ENCODE measurements around the gene F2RL3.
"Not testable (repeated sequence)": the region's sequence is repeated elsewhere in the genome, so short reads cannot be mapped to it uniquely, and the experiment has no call there.

Gene F2RL3

DNA sequence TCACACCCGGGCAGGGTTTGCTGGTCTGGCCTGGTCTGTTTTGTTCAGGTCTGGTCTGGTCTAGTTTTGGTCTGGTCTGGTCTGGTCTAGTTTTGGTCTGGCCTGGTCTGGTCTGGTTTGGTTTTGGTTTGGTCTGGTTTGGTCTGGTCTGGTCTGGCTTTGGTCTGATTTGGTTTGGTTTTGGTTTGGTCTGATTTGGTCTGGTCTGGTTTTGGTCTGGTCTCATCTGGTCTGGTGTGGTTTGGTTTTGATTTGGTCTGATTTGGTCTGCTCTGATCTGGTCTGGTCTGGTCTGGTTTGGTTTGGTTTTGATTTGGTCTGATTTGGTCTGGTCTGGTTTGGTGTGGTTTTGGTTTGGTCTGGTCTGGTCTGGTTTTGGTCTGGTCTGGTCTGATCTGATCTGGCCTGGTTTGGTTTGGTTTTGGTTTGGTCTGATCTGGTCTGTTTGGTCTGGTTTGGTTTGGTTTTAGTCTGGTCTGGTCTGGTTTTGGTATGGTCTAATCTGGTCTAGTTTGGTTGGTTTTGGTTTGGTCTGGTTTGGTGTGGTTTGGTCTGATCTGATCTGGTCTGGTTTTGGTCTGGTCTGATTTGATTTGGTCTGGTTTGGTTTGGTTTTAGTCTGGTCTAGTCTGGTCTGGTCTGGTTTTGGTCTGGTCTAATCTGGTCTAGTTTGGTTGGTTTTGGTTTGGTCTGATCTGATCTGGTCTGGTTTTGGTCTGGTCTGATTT is 14.4 kb upstream of the F2RL3 start:
- DNase-seq (ENCODE audit: extremely low read depth in 1 of 2, low read depth in 1 of 2), result no peak

DNA sequence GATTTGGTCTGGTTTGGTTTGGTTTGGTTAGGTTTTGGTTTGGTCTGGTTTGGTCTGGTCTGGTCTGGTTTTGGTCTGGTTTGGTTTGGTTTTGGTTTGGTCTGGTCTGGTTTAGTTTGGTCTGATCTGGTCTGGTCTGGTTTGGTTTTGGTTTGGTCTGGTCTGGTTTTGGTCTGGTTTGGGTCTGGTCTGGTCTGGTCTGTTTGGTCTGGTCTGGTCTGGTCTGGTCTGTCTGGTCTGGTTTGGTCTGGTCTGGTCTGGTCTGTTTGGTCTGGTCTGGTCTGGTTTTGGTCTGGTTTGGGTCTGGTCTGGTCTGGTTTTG is 13.9 kb upstream of the F2RL3 start:
- not testable (repeated sequence) for DNase-seq (ENCODE audit: extremely low read depth in 1 of 2, low read depth in 1 of 2)

DNA sequence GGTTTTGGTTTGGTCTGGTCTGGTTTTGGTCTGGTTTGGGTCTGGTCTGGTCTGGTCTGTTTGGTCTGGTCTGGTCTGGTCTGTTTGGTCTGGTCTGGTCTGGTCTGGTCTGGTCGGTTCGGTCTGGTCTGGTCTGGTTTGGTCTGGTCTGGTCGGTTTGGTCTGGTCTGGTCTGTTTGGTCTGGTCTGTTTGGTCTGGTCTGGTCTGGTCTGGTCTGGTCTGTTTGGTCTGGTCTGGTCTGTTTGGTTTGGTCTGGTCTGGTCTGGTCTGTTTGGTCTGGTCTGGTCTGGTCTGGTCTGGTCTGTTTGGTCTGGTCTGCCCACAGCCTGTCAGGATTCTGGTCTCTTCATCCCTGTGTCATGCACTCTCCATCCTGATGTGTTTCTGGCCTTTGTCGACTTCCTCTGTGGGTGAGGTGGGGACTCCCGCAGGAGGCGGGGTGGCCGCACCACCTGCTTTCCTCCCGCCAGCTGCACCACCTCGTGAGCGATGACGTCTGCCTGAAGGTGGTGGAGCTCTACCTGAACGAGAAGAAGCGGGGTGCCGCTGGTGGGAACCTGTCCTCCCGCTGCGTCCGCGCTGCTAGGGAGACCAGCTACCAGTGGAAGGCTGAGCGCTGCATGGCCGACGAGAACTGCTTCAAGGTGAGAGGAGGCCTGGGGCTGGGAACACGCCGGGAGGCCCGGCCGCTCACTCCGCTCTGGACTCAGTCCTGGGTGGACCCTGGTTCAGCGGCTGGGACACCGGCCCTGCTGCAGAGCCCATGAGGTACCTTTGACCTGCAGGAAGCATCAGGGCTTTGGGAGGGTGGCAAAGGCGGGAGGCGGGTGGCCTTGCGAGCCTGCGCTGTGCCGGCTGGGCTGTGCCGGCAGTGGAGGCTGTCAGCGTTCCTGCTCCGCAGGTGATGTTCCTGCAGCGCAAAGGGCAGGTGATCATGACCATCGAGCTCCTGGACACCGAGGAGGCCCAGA is 12.9 kb upstream of the F2RL3 start:
- DNase-seq (ENCODE audit: extremely low read depth in 1 of 2, low read depth in 1 of 2), result no peak

GRCh38 chr19:16876904-16877361 is 11.9 kb upstream of the F2RL3 start:
- no peak for DNase-seq (ENCODE audit: extremely low read depth in 1 of 2, low read depth in 1 of 2)

DNA sequence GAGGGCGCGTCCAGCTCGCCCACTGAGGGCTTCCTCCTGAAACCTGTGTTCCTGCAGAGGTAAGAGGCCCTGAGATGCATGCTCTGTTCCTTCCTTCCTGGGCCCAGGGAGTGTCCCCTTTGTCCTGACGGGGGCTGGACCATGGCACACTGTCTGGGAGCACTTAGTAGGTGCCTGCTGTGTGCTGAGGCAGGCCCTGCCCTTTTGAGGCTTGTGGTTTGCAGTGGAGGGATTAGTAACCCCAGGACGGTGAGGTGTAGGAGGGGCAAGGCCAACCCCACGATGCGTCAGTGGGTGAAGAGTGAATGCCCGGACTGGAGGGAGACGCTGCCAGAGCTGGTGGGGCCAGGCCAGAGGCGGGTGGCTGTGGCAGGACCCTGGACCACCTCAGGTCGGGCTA is 11.2 kb upstream of the F2RL3 start:
- no peak for DNase-seq (ENCODE audit: extremely low read depth in 1 of 2, low read depth in 1 of 2)

DNA sequence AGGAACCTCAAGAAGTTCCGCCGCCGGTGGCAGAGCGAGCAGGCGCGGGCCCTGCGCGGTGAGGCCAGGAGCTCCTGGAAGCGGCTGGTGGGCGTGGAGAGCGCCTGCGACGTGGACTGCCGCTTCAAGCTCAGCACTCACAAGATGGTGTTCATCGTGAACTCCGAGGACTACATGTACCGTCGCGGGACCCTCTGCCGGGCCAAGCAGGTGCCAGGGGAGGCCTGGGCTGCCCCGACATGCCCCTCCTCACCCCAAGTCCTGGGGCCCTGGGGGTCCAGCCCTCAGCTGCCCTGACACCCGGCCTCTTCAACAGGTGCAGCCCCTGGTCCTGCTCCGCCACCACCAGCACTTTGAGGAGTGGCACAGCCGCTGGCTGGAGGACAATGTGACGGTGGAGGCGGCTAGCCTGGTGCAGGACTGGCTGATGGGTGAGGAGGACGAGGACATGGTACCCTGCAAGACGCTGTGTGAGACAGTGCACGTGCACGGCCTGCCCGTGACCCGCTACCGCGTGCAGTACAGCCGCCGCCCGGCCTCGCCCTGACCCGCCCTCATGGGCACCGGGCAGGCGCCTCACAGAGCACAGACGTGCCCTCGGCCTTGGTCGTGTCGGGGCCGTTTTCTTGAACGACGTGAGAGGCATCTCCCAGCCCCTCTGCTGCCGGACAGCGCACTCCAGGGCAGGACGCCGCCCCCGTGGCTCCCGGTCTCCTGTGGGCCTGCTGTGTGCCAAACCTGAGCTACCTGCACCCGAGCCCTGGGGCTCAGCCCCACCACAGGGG is 10.4 kb upstream of the F2RL3 start:
- no peak for DNase-seq (ENCODE audit: extremely low read depth in 1 of 2, low read depth in 1 of 2)

DNA sequence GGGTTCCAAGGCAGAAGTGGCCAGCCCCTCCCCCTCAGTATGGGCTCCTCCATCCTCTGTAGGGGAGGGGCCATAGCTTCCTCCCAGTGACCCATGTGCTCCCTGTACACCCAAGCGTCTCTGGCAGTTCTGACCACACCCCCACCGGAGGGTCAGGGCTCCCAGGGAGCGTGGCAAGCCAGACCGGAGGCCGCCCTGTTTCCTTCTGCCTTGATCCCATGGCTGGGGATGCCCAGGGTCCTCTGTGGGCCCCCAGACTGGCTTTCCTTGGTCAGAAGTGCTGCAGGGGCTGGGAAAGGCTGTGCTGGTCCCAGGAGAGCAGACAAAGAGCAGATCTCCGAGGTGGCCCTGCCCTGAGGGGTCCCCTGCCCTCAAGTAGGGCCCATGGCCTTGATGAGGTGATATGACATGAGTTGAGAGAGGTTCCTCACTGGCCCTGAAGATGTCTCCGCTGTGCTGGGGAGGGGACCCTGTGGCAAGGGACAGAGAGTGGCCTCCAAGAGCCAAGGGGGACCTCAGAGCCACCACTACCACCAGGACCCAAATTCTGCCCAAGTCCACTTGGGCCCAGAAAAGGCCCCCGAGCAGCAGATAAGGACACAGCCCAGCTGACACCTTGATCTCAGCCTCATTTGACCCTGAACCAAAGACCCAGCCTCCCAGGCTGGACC is 7.8 kb upstream of the F2RL3 start:
- DNase-seq (ENCODE audit: extremely low read depth in 1 of 2, low read depth in 1 of 2), result no peak

- no peak for DNase-seq (ENCODE audit: extremely low read depth in 1 of 2, low read depth in 1 of 2)
These were observed 6.7 kb upstream of the F2RL3 start for GRCh38 chr19:16882146-16882545.

- no peak for DNase-seq (ENCODE audit: extremely low read depth in 1 of 2, low read depth in 1 of 2)
These were observed 5.3 kb upstream of the F2RL3 start for GRCh38 chr19:16883522-16883921.

DNA sequence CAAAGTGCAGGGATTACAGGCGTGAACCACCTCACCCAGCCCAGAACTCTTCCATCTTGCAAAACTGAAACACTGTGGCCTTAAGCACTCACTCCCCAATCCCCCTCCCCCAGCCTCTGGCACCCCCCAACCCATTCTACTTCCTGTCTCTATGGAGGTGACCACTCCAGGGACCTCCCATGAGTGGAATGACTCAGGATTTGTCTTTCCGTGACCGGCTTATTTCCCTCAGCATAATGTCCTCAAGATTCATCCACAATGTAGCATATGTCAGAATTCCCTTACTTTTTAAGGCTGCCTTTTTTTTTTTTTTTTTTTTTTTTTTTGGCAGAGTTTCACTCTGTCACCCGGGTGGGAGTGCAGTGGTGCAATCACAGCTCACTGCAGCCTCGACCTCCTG is 3.6 kb upstream of the F2RL3 start:
- no peak for DNase-seq (ENCODE audit: extremely low read depth in 1 of 2, low read depth in 1 of 2)

DNA sequence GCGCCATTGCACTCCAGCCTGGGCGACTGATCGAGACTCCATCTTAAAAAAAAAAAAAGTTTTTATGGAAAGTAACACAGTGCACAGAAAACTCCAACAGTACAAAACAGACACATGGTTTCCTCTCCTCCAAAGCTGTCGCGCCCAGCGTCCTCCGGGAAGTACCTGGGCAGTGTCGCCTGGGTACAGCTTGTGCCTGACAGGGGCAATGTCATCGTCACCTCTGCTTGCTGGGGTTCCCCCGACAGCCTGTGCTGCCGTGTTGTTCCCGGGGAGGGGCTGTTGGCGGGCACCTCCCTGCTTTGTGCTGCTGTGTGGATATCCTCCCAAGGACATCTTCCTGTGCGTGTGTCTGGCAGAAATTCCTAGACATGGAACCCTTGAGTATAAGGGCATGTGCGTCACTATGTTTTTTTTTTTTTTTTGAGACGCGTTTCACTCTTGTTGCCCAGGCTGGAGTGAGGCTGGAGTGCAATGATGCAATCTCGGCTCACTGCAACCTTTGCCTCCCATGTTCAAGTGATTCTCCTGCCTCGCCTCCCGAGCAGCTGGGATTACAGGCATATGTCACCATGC is 2.4 kb upstream of the F2RL3 start:
- no peak for DNase-seq (ENCODE audit: extremely low read depth in 1 of 2, low read depth in 1 of 2)

DNA sequence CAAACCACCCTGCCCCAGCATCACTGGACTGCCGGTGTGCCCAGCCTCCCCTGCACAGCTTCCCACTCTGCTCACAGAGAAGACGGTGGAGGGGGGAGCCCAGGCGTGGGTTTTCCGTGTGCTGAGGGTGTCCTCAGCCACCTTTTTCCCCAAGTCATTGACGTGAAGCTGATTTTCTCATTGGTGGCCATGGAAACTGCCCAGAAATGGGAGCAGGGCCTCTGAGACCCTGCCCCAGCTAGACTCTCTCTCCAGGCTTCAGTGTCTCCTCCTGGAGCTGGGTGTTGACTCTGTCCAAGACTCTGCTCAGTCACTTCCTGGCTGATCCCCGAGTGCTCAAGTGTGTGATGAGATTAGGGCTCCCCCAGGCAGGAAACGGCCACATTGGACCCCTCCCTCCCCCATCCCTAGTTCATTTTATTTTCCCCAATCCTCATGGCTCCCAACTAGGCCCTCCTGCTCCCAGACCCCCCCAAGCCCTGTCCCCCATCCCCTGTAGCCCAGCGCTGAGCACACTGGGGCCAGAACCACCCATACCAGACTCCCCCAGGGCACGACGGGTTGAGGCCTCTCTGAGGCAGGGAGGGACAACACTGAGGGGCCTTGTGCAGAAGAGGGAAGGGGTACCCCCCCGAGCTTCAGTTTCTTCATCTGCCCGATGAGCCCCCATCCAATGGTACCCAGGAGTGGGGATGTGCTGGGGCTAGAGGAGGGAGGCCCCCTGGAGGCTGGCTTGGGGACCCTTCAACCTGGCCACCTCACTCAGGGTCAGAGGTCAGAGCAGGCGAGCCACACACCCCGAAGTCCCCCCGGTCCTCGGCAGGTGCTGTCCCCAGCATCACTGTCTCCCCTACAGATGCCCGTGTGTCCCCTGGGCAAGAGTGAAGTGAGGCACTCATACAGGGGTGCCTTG is 1.2 kb upstream of the F2RL3 start:
- no peak for DNase-seq (ENCODE audit: extremely low read depth in 1 of 2, low read depth in 1 of 2)

DNA sequence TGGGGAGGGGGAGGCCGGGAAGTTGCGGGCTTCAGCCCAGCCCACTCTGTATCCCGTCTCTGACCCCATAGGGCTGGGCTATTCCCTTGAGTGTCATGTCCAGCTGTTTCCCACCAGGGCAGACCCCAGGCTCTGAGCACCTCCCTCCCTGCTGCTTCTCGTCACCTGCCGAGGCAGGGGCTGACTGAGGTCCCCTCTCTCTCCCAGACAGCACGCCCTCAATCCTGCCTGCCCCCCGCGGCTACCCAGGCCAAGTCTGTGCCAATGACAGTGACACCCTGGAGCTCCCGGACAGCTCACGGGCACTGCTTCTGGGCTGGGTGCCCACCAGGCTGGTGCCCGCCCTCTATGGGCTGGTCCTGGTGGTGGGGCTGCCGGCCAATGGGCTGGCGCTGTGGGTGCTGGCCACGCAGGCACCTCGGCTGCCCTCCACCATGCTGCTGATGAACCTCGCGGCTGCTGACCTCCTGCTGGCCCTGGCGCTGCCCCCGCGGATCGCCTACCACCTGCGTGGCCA is 625 bp downstream of the F2RL3 start:
- DNase-seq (ENCODE audit: extremely low read depth in 1 of 2, low read depth in 1 of 2), result no peak

GRCh38 chr19:16889883-16890460 is 1.2 kb downstream of the F2RL3 start:
- no peak for DNase-seq (ENCODE audit: extremely low read depth in 1 of 2, low read depth in 1 of 2)

- DNase-seq (ENCODE audit: extremely low read depth in 1 of 2, low read depth in 1 of 2), result no peak
These were observed 1.8 kb downstream of the F2RL3 start for GRCh38 chr19:16890461-16891184.

DNA sequence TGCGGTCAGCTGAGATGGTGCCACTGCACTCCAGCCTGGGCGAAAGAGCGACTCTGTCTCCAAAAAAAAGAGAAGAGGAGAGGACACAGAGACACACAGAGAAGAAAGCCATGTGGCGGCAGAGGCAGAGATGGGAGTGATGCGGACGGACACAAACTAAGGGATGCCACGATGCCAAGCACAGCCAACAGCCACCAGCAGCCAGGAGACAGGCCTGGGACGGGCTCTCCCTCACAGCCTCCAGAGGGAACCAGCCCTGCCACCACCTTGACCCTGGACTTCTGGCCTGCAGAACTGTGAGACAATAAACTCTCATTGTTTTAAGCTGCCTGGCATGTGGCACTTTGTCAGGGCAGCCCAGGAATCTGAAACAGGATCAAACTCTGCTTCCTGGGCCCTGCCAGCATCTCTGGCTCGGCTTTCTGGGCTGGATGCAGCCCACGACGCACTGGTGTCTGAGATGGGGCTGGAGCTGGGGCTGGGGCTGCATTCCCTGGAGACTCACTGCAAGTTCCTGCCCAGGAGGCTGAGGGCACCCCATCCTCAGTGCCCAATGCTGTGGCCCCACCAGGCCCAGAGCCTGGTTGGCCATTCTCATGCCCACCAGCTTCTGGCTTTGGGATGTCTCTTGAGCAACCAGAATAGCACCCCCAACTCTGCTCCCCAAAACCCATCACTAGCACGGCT is 3.0 kb downstream of the F2RL3 start:
- no peak for DNase-seq (ENCODE audit: extremely low read depth in 1 of 2, low read depth in 1 of 2)

DNA sequence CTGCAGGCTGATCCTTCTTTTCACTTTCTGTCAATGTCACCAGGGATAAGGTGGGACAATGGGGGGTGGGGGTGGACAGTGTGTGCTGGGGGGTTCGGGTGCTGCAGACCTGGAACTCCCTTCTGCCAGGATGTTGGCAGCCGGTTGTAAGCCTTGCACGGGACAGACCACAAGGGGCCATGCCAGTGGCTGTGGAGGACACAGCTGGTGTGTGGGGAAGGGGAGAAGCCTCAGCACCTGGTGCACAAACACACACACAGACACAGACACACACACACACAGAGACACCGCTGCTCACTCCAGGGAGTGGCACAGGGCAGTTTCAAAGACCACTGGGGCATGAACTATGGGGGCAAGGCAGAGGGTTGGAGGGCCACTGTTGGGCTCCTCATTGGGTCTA is 3.6 kb downstream of the F2RL3 start:
- DNase-seq (ENCODE audit: extremely low read depth in 1 of 2, low read depth in 1 of 2), result no peak
